GM04503 (cell line): Measurements from ENCODE around the gene SEPSECS.
A peak's percentile ranks its signal among the peaks of the same experiment; 100 is the strongest.

Experiments
- DNase-seq: peaks from one replicate; pipeline ENCODE4 v3.0.0-alpha.2; 2012; ENCODE audit warnings: low read depth

SEPSECS gene

DNA sequence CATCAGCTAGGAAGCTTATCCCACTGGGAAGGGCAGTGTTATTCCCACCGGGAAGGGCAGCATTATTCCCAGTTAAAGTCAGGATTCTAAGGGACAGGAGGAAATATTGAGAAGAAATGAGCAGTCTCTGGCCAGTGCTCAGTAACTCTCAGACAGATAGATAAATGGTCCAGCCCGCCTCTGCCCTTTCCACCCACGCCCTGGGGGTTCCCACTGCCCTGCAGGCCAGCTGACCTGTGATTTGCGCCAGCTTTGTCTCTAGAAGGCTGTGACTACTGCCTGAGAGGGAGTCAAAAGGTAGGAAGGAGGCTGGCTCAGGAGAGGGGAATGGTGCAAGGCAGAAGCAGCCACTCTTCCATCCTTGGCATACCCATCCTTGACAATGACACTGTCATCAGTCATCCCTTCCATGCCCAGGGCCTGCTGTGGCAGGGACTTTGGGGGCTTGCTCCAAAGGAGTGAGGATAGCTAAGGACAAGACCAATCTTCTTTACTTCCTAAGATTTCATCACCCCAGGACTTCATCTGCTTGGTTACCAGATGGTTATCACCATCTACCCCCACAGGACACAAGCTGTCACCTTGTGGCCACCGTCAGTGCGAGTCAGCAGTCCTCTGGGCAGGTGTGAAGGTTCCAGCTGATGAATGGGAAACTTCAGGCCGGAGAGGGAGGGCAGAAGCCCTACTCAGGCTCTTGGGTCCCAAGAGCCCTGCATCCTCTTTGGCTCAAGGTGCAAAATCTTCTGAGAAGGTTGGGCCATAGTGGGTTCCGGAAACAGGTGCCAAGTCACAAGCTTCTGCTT, 49.5 kb downstream of the SEPSECS start:
- DNase-seq, result no peak

DNA sequence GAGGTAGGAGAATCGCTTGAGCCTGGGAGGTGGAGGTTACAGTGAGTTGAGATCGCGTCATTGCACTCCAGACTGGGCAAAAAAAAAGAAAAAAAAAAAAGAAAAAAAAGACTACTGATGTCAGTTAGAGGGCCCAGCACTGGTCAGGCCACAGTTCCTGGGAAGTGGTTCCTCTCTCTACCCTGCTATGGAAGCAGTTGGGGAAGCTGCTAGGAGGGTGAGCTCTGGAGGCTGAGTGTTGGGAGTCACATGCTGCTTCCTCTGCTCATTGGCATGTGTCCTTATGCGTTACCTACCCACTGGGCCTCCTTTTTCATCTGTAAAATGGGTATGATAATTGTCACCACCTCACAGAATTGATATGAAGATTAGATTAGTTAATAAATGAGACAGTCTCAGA, 50.7 kb downstream of the SEPSECS start:
- DNase-seq, result no peak

DNA sequence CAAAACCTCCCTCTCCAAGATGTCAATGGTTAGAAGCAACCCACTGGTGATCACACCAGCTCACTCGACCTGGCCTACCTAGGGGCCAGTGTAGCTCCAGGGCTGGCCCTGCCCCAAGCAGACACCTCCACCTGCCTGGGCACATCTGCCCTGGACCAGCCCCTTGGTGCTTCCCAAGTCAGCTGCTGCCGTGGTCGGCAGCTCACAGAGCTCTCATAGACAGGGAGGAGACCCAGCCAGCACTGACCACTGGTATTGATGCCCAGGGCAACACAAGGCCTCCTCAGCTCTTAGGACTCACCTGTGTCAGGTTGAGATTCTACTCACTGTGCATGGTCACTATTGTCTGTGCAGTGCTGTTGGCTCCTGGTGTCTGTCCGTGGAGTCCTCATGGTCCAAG, 51.7 kb downstream of the SEPSECS start:
- DNase-seq, result no peak

DNA sequence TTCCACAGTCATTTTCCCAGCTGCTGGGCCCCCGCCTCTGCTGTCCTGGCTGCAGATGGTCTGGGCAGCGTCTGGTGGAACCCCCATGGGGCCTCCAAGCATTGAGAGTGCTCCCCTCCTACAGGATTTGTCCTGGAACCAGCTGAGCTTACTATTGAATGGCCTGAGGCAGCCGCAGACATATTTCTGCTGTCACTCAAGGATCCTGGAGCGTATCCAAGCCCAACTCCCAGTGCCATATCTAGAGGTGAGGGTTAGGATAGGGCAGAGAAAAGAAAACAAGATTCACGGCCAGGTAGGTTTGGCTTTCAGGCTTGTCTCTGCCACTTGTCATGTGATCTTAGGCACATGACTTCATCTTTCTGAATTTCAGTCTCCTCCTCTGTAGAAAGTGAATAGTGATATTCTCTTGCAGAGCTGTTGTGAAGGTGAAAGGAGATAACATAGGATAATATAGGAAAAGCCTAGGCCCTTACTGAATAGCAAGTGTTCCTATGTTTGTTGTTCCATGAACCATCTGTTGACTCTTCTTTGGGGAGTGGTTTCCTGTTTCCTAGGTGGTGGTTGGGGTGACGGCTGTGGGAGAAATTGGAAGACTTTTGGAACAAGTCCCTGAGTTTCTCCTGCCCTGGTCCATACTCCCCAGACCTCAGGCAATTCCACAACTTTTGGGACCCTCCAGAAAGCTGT, 52.3 kb downstream of the SEPSECS start:
- no peak for DNase-seq

DNA sequence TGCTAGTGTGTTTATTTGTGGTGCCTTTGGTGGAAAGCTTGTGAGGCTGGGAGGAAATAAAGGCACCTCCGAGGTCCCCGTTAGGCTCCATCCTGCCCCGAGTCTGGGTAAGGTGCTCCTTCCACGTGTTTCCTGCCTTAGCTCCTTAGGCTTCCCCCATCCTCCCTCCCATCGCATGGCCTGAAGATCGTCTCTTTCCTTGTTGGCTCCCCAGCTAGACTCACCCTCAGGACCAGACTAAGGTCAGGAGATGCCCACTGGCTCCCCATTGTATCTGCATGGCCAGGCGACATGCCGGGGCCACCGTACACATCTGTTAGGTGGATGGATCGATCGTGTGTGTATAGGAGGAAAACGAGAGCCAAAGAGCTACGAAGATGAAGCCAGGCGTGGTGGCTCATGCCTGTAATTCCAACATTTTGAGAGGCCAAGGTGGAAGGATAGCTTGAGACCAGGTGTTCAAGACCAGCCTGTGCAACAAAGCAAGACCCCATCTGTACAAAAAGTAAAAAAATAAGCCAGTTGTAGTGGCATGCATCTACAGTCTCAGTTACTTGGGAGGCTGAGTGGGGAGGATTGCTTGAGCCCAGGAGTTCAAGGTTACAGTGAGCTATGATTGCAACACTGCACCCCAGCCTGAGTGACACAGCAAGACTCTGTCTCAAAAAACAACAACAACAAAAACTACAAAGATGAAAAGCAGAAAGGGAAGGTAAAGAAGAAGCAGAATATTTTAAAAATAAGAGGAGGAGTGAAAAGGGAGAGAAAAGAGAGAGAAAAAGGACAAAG, 53.7 kb downstream of the SEPSECS start:
- no peak for DNase-seq

DNA sequence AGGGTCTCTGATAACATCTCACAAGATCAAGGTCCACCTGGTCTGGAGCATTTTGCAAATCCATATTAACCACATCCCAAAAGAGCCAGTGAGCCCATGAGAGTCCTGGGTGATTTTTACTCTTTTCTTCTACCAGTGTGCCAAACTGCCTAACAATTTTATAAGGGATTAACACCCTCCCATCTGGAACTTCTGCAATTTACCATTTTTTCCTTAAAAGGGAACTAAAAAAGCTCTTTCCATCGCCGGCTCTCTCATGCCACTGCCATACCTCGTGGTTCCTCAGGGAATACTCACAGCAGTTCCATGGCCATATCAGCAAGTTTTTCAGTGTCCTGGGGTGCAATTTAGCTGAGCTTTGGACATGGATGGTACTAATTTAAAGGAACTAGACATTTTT, 55.7 kb downstream of the SEPSECS start:
- no peak for DNase-seq

DNA sequence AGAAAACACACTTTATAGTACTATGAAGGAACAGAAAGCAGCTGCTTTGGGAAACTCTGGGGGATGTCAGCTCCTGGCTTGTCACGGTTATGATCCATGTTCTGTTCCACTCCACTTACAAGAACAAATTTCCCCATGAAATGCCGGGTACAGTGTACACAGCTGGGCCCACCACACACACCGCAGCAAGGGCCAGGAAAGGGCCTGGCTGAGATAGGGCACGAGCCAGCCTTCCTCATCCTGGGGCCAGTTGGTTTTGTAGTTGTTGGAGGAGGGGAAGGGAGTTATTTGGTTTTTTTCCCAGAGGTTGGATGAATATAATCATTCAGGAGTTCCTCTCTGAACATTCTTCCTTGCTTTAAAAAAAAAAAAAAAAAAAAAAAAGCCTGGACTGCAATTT, 56.8 kb downstream of the SEPSECS start:
- no peak for DNase-seq

DNA sequence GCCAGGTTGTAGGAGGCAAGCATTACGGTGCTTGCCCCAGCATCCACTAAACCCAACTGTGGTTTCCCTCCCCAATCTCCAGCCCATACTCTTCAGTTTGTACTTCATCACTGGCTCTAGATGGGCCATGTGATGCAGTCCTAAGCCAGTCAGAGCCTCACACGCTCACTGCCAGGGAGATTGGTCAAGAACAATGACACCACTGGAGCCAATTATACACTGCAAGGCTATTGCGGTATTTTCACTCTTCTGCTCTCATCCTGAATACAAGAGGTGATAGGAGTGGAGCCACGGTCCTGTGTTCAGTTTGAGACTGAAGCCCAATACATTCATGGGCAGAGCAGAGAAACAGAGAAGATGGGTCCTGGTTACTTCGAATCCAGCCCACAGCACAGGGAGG, 58.4 kb downstream of the SEPSECS start:
- DNase-seq, result no peak

DNA sequence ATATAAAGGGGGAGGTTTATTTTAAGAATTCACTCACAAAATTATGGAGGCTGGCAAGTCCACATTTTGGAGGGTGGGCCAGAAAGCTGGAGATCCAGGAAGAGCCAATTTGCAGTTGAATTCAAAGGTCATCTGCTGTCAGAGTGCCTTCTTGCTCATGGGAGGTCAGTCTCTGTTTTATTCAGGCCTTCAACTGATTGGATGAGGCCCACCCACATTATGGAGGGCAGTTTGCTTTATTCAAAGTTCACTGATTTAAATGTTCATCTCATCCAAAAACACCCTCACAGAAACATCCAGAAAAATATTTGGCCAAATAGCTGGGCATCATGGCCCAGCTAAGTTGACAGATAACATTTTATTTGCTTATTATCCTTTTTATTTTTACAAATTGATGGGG, 59.5 kb downstream of the SEPSECS start:
- no peak for DNase-seq

DNA sequence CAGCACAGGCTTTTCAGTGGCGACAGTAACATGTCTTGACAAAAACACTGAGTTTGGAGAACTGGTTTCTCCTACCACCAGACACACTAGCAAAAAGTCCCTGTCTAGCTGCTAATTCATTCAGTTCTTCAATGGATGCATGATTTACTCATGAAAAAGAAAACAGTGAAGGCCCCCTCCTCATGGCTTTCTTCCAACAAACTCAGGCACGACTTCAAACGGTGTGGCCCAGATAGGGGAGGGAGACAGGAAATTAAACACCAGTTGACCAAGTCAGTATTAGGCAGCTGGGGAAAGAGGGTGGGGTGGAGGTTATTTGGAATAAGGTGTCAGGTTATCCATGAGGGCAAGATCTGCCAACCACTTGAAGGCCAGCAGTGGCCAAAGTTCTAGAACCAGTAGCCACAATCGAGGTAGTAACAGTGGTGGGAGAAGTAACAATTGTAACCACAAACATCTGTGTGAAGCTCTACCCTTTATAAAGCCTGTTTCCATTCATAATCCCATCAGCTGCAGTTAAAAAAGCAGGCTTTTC, 60.2 kb downstream of the SEPSECS start:
- DNase-seq, result no peak

DNA sequence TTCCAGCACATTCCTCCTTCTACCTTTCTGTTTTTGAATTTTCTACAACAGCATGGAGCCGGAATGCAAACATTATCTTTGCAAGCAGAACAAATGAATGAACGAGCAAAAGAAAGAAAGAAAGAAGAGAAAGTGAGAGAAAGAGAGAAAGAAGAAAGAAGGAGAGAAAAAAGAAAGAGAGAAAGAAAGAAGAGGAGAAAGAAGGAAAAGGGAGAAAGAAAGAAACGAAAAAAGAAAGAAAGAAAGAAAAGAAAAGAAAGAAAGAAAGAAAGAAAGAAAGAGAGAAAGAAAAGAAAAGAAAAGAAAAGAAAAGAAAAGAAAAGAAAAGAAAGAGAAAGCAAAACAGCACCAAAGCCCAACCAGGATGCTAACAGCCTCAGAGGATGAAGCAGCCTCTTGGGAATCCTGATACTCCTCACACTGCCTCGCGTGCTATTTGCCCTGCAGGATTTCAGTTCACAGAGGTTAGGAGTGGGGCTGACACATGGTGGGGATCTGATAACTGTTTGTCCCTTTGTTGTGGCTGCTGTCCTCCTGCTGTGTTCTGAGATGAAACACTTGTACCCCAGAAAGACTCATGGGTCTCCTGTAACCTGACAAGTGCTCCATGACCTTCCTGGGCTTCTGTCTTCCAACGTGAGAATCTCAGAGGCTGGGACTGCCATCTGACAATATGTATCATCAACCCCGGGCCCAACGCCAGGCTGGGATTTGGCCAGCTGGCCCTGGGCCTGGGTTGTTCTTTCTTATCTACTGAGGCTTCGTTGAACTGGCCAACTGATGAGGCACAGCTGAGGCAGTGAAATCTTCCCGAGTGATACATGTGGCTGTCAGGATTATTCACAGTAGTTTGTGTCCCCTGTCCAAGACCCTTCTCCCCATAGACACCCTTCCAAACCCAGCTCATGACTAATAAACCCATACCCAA, 61.0 kb downstream of the SEPSECS start:
- DNase-seq, result peak; percentile 28

DNA sequence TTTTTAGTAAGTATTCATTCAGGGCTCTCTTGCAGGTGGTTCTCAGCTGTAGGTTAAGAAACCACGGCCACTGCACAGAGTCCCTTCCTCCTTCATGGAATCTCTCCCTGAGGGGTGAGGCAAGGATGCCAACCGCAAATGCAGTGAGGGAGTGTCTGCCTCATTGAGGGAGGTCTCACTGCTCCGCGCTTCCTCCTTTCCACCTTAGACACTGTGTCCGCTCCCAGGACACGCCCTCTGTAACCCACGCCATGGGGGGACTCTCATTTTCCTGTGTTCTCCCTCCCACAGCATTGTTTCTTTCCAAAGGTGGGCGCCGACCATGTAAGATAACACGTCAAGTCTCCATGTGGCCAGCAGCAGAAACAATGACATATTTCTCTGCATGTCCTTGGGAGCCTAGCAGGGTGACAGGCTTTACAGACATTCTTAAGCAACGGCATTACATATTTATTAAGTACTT, 63.2 kb downstream of the SEPSECS start:
- DNase-seq, result no peak

DNA sequence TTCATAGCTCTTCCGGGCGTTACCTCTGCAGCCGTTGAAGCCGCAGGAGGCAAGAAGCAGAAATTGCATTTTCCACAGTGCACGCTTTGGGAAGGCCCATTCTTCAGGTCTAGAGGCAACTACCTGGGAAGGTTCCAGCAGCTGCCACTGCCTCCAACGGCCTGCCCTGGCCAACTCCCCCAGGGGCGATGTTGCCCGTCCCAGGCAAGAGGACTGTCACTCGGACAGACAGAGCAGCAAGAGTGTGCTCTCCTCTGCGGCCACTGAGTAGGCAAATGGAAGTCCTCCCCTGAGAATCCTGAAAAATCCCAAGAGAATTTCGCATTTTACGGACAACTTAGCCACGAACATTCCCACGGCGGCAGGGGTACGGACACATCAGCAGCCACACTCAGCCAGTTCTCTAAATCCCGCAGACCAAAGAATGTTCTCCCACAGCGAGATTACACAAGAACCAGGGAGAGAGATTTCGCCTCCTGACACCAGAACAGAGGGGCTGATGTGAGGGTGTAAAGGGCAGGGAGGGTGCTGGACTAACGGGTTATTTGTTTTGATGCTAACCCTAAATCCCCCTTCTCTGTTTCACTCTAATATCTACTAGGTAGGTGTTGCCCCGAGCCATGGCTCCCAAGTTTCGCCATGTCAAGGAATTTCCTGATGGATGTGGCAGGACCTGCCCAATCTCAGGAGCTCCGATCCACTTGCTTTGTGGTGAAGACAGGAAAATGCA, 63.8 kb downstream of the SEPSECS start:
- DNase-seq, result no peak

DNA sequence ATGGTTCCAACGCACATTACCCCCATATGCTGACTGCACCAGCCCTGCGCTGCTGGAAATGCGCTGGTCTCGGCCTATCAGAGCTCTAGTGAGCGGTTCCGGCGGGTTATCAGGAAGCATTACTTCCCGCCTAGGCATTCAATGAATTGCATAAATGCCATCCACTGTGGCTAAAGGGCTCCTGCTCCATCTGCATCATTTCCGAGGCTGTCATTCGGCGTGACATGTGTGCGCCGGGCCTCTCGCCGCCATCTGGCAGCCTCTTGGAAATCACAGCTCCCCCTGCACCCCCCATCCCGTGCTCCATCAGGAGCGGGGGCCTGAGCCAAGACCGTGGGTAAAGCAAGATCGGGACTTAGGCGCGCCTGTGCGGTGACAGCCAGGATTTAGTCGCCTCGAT, 64.4 kb downstream of the SEPSECS start:
- no peak for DNase-seq

DNA sequence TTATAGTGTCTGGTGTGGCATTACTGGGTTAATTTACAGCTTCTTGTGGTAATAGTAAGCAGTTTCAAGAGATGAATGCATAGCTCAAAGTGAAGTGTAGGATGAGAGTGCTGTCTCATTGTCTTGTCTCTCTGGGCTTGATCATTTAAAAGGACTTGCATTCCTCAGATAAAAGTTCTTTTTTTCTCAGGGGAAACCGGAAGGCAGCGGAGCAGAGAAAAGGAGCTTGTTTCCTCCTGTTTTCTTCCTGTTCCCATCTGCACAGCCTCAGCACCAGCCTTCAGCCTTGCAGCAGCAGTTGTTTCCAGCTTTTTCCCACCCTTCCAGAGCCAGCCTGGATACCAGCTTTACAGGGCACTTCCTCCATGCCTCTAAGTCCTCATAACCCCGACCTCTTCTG, 68.1 kb downstream of the SEPSECS start:
- DNase-seq, result no peak

DNA sequence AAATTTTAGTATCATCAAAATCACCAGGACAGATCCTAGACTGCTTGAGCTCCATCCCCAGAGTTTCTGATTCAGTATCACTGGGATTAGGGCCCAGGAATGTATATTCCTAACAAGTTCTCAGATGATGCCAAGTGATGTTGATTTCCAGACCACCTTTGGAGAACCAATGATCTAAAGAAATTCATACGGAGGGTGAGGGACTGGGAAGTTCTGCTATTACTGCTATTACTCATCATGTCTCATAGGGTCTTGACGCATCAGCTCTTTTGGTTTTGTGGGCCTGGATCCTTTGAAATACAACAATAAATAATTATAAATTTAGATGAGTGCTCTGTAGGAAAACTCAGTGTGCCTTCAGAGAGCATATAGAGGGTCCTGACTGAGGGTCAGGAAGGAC, 69.7 kb downstream of the SEPSECS start:
- no peak for DNase-seq

DNA sequence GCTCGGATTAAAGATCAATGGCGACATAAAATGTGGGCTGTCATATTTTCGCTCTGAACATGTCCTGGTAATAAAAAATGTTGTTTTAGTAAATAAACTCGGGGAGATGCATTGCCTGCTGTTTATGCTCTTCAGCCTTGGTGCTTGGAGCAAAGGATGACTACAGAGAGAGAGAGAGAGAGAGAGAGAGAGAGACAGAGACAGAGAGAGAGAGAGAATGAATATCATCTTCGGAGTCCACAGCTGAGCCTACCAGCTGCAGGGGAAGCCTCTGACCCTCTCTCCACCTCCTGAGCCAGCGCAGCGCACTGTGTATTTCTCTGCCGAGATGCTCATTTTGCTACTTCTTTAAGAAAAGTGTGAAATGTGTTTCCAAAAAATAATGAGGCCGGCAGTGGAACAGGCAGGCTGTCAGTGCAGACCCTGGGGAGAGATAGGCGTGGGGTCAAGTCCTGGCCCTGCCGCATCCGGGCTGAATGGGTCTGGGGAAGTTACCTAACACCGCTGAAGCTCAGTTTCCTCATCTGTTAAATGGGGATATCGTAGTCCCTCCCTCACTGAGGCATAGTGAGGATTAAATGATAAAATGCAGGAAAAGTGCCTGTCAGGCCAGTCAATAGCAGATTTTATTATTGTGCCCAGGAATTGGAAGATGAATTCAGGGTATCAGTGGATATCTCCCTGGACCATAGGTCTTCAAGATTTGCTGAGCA, 71.0 kb downstream of the SEPSECS start:
- no peak for DNase-seq

DNA sequence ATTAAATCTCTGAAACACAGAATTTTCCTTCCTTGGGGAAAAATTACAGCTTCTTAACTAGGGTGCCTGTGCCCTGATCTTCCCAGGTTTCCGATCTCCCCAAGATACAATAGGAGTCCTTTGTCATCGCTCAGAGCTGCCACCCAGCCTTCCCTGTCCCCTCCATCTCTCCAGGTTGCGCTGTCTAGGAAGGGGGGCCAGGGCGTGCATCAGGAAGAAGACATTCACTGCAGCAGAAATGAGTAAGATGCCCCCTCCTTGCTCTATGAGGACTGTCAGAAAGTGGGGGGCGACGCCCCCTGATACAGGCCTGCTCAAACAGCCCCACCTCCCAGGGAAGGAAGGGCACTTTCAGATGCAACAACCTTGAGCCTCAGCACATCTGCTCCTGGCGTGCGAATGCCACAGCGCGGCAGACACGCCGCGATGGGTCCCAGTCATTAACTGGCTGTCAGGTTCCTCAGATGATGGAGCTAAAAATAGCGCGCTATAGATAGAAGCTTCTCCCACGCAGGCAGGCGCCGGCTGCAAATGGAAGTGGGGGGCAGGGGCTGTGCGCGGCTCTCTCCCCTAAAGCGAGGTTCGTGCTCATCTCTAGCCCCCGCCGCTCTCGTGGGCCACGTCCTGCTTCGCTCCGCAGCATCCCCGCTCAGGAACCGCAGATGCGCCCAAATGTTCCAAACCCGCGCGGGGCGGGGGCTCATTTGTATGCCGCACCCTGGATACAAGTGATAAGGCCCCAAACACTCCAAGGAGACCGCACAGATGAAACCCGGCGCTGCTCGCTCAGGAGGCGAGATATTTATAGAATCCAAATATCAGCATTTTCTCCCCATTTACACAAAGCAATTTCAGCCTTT, 71.9 kb downstream of the SEPSECS start:
- DNase-seq, result no peak

DNA sequence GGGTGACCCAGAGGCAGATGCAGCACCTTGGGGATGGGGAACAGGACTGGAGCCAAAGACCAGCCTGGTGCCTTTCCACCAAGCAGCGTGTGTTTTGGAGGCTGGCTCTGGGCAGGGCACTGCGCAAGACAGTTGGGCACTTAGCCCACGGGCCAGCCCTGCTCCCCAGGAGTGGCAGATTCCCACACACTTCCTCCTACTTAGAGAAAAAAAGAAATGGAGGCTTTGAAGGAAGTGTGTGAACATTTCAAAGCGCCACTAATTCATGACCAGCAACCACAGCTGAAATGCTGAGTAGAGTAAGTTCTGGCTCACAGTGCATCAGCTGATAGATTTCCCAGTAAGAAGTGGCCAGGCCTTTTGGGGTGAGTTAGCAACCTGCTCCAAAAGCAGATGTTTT, 74.6 kb downstream of the SEPSECS start:
- DNase-seq, result no peak
